ENCODE measurements around the gene ITGB7. TPM values are rescaled to one million over a fixed set of nuclear protein-coding genes. Genes with fewer than 3 reads are reported as not detected.

ITGB7 gene
- polyA plus RNA-seq, 1 of the 3 experiments (the other 2 are of a cell fraction) = 0.25 TPM

DNA sequence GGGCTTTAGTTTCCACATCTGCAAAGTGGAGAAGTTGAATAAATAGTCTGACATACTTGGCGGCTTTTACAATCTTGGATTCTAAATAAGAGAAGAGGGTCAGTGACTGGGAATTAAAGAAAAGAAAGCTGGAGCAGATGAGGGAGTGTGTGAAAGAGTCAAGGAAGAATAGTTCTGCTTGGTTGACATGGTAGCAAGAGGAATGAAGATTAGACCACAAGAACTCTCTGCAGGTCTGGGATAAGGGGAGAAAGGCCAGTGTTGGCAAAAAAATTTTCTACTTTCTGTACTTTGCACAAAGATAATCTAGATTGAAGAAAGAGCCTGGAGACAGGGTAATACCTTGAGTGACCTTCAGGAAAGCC, 5.9 kb downstream of the ITGB7 start (continued):
- no peak for TF ChIP-seq RFX5 (IDR thresholded peaks at IDR 0.05; ENCODE audit: low read length)
- no peak for TF ChIP-seq SMC3 (IDR thresholded peaks at IDR 0.05; ENCODE audit: low read depth, low read length)
- TF ChIP-seq PBX3 (IDR thresholded peaks at IDR 0.05) = no peak

GRCh38 chr12:53200458-53201176, 6.4 kb downstream of the ITGB7 start:
- no peaks in the 10 kb centered on the region for H3K36me3 ChIP-seq (replicated peaks in 1 of 2; ENCODE audit: control insufficient read depth in 1 of 2, insufficient read depth in 2 of 2, low read length in 1 of 2)
- H4K20me1 ChIP-seq (ENCODE audit: insufficient read depth) = no peaks in the 10 kb centered on the region
- no peaks in the 10 kb centered on the region for H3K27me3 ChIP-seq (ENCODE audit: insufficient read depth)
- no peak for TF ChIP-seq CHD2 (IDR thresholded peaks at IDR 0.05; ENCODE audit: low read length, partially characterized antibody)
- TF ChIP-seq, protein P1, sequence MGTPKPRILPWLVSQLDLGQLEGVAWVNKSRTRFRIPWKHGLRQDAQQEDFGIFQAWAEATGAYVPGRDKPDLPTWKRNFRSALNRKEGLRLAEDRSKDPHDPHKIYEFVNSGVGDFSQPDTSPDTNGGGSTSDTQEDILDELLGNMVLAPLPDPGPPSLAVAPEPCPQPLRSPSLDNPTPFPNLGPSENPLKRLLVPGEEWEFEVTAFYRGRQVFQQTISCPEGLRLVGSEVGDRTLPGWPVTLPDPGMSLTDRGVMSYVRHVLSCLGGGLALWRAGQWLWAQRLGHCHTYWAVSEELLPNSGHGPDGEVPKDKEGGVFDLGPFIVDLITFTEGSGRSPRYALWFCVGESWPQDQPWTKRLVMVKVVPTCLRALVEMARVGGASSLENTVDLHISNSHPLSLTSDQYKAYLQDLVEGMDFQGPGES (IDR thresholded peaks at IDR 0.05; ENCODE audit: low read depth, low read length) = no peak
- peak overlapping the region in 1 of 2 experiments; percentile 46; a peak in 1 of 4 replicates for H3K27ac ChIP-seq (ENCODE audit: low read depth in 2 of 2, low read length in 1 of 2)
- H2AFZ ChIP-seq (ENCODE audit: low read depth) = no peak overlapping the region
- no peaks in the 10 kb centered on the region for H3K4me1 ChIP-seq (ENCODE audit: control insufficient read depth in 1 of 2, insufficient read depth in 2 of 2, low read depth in 1 of 2, low read length in 1 of 2)
- H3K4me3 ChIP-seq (ENCODE audit: low read depth in 2 of 2, low read length in 1 of 2) = no peak overlapping the region
- no peaks in the 10 kb centered on the region for H3K9me2 ChIP-seq
- no peaks in the 10 kb centered on the region for H3K9me3 ChIP-seq
- no peaks in the 10 kb centered on the region for H3K79me2 ChIP-seq (ENCODE audit: insufficient read depth)
- 76% methylated on average over 10 of the region's 10 CpGs for WGBS (ENCODE audit: low lambda C conversion rate)
- peaks cover 2% of the 10 kb centered on the region for H3F3A ChIP-seq (replicated peaks; ENCODE audit: insufficient read depth)
- POLR2A ChIA-PET = no interaction called here
- CTCF ChIA-PET = interaction anchor here (0.6 to 9.5 kb wide), 7 partner anchors 11 to 134 kb away, joined by 3 to 181 read pairs (median 13); partner anchors contain the start of genes AAAS, ESPL1 and ITGB7
- no peak for DNase-seq
- H3K4me2 ChIP-seq = no peak overlapping the region
- no peak overlapping the region for H3K9ac ChIP-seq

- DNase-seq = no peak
- CTCF ChIA-PET = interaction anchor here (0.6 to 9.5 kb wide), 4 partner anchors 11 to 121 kb away, joined by 3 to 181 read pairs (median 82); partner anchors contain the start of genes AAAS, ESPL1 and ITGB7
- no peaks in the 10 kb centered on the region for H3K36me3 ChIP-seq (replicated peaks in 1 of 2; ENCODE audit: control insufficient read depth in 1 of 2, insufficient read depth in 2 of 2, low read length in 1 of 2)
- H3K27me3 ChIP-seq (ENCODE audit: insufficient read depth) = no peaks in the 10 kb centered on the region
- TF ChIP-seq EP300 (IDR thresholded peaks at IDR 0.05; ENCODE audit: borderline replicate concordance in 1 of 2, low read depth in 1 of 2, low read length in 1 of 2) = no peak
- no peaks in the 10 kb centered on the region for H4K20me1 ChIP-seq (ENCODE audit: insufficient read depth)
- WGBS (ENCODE audit: low lambda C conversion rate) = 100% methylated on average over 1 of the region's 2 CpGs
- H3K79me2 ChIP-seq (ENCODE audit: insufficient read depth) = no peaks in the 10 kb centered on the region
- no peak overlapping the region for H3K27ac ChIP-seq (ENCODE audit: low read depth in 2 of 2, low read length in 1 of 2)
- no peaks in the 10 kb centered on the region for H3K4me1 ChIP-seq (ENCODE audit: control insufficient read depth in 1 of 2, insufficient read depth in 2 of 2, low read depth in 1 of 2, low read length in 1 of 2)
- H3K9me2 ChIP-seq = no peaks in the 10 kb centered on the region
- POLR2A ChIA-PET = no interaction called here
- H3K9ac ChIP-seq = no peak overlapping the region
- H2AFZ ChIP-seq (ENCODE audit: low read depth) = no peak overlapping the region
- peaks cover 2% of the 10 kb centered on the region for H3F3A ChIP-seq (replicated peaks; ENCODE audit: insufficient read depth)
- no peak overlapping the region for H3K4me3 ChIP-seq (ENCODE audit: low read depth in 2 of 2, low read length in 1 of 2)
- H3K4me2 ChIP-seq = no peak overlapping the region
- no peaks in the 10 kb centered on the region for H3K9me3 ChIP-seq
Observed at GRCh38 chr12:53200107-53200457, 7.0 kb downstream of the ITGB7 start.
